GM23338 (cell line): ENCODE data around the gene GPR183. TPM values are rescaled to one million over a fixed set of nuclear protein-coding genes. Genes with fewer than 3 reads are reported as not detected.

ENCODE experiments used
- ATAC-seq: fragments of 200-7000 bp; cut with Tn5 transposase; 3 replicates; pipeline ENCODE4 v1.9.1; 2020
- DNase-seq: peaks from one replicate; pipeline ENCODE4 v3.0.0-alpha.2; 2015; ENCODE audit warnings: low spot score
- H2AFZ ChIP-seq: fragments of 200-600 bp; sonication (generic); 2 replicates; pipeline ENCODE4 v1.8.0; 2016; ENCODE audit warnings: antibody characterized with exemption, mild to moderate bottlenecking, moderate library complexity
- H3F3A ChIP-seq: fragments of 200-600 bp; sonication (generic); replicated peaks from 2 replicates; pipeline ENCODE4 v1.8.0; 2017; ENCODE audit warnings: antibody characterized with exemption, mixed run types, low read depth
- H3K27ac ChIP-seq: fragments of 200-600 bp; sonication (generic); 2 replicates; pipeline ENCODE4 v1.6.1; 2016; ENCODE audit warnings: low read depth
- H3K27me3 ChIP-seq: fragments of 200-600 bp; sonication (generic); 2 replicates; pipeline ENCODE4 v1.8.0; 2016; ENCODE audit warnings: mild to moderate bottlenecking, mixed run types, moderate library complexity; ENCODE audit not compliant: insufficient read depth
- H3K36me3 ChIP-seq: fragments of 200-600 bp; sonication (generic); 2 replicates; pipeline ENCODE4 v1.8.0; 2016; ENCODE audit warnings: mild to moderate bottlenecking; ENCODE audit not compliant: insufficient read depth
- H3K4me1 ChIP-seq: fragments of 200-600 bp; sonication (generic); 2 replicates; pipeline ENCODE4 v1.8.0; 2016; ENCODE audit warnings: mild to moderate bottlenecking, moderate library complexity; ENCODE audit not compliant: insufficient read depth
- H3K4me2 ChIP-seq: fragments of 200-600 bp; sonication (generic); 2 replicates; pipeline ENCODE4 v1.7.1; 2017; ENCODE audit warnings: mixed run types
- H3K4me3 ChIP-seq: fragments of 200-600 bp; sonication (generic); 2 replicates; pipeline ENCODE4 v1.6.1; 2016; ENCODE audit warnings: mixed run types
- H3K79me2 ChIP-seq: fragments of 200-600 bp; sonication (generic); replicated peaks from 2 replicates; pipeline ENCODE4 v1.8.0; 2017; ENCODE audit warnings: mild to moderate bottlenecking; ENCODE audit not compliant: insufficient read depth
- H3K9me2 ChIP-seq: fragments of 200-600 bp; sonication (generic); 2 replicates; pipeline ENCODE4 v1.8.0; 2017; ENCODE audit not compliant: insufficient read depth
- H4K20me1 ChIP-seq: fragments of 200-600 bp; sonication (generic); replicated peaks from 2 replicates; pipeline ENCODE4 v1.8.0; 2017; ENCODE audit warnings: mild to moderate bottlenecking; ENCODE audit not compliant: insufficient read depth
- H3K27ac Mint-ChIP-seq: 2 replicates; pipeline ENCODE4 v1.8.0; 2020; ENCODE audit warnings: inconsistent platforms, mild to moderate bottlenecking, moderate library complexity, mixed read lengths
- H3K27me3 Mint-ChIP-seq: 3 replicates; pipeline ENCODE4 v1.8.0; 2022; ENCODE audit warnings: low read depth, mild to moderate bottlenecking, moderate library complexity, mixed read lengths, inconsistent platforms; ENCODE audit not compliant: insufficient read depth, poor library complexity
- H3K36me3 Mint-ChIP-seq: 3 replicates; pipeline ENCODE4 v1.8.0; 2021; ENCODE audit warnings: low read depth, mild to moderate bottlenecking, inconsistent platforms, moderate library complexity, mixed read lengths
- H3K4me1 Mint-ChIP-seq: 3 replicates; pipeline ENCODE4 v1.8.0; 2020; ENCODE audit warnings: mild to moderate bottlenecking, inconsistent platforms, mixed read lengths
- H3K4me3 Mint-ChIP-seq: 3 replicates; pipeline ENCODE4 v1.8.0; 2021; ENCODE audit warnings: moderate library complexity, mild to moderate bottlenecking, inconsistent platforms, mixed read lengths
- H3K9me3 Mint-ChIP-seq: 3 replicates; pipeline ENCODE4 v1.8.0; 2020; ENCODE audit warnings: moderate library complexity, mild to moderate bottlenecking, inconsistent platforms, mixed read lengths
- CREB1 ChIP-seq: fragments of 250-450 bp; sonication (Bioruptor Pico); IDR thresholded peaks from 2 replicates; pipeline ENCODE4 v1.5.0; 2020; ENCODE audit warnings: low read depth, mild to moderate bottlenecking, moderate library complexity
- CTCF ChIP-seq, 2 experiments: fragments of 200-600 bp in 1 of 2; sonication (generic) in 1 of 2; conservative IDR thresholded peaks; 2 replicates each; pipeline versions ENCODE4 v1.5.1 to v1.6.1; 2016 to 2017; ENCODE audit warnings: antibody characterized with exemption in 2 of 2, low read depth in 2 of 2, mild to moderate bottlenecking in 2 of 2, moderate library complexity in 1 of 2
- ETS1 ChIP-seq: IDR thresholded peaks from 2 replicates; pipeline ENCODE4 v1.6.1; 2016; ENCODE audit warnings: antibody characterized with exemption
- EZH2 ChIP-seq: fragments of 200-600 bp; sonication (generic); IDR thresholded peaks from one replicate; pipeline ENCODE4 v1.8.0; 2017; ENCODE audit warnings: antibody characterized with exemption, mild to moderate bottlenecking, low read depth; ENCODE audit not compliant: unreplicated experiment
- EZH2phosphoT487 ChIP-seq: fragments of 200-600 bp; sonication (generic); IDR thresholded peaks from one replicate; pipeline ENCODE4 v1.8.1; 2018; ENCODE audit warnings: antibody characterized with exemption; ENCODE audit not compliant: unreplicated experiment
- JUNB ChIP-seq: IDR thresholded peaks from one replicate; pipeline ENCODE4 v1.6.1; 2016; ENCODE audit warnings: antibody characterized with exemption; ENCODE audit not compliant: unreplicated experiment
- NANOG ChIP-seq: IDR thresholded peaks from 2 replicates; pipeline ENCODE4 v1.6.1; 2016; ENCODE audit warnings: antibody characterized with exemption, borderline replicate concordance
- POLR2AphosphoS5 ChIP-seq: IDR thresholded peaks from 2 replicates; pipeline ENCODE4 v1.6.1; 2016; ENCODE audit warnings: antibody characterized with exemption, low read depth
- REST ChIP-seq: IDR thresholded peaks from one replicate; pipeline ENCODE4 v1.6.1; 2018; ENCODE audit warnings: antibody characterized with exemption; ENCODE audit not compliant: unreplicated experiment
- STAT1 ChIP-seq: IDR thresholded peaks from one replicate; pipeline ENCODE4 v1.6.1; 2016; ENCODE audit warnings: antibody characterized with exemption; ENCODE audit not compliant: unreplicated experiment
- ZNF114 ChIP-seq: fragments of 250-450 bp; sonication (Bioruptor Pico); IDR thresholded peaks from 2 replicates; pipeline ENCODE4 v1.5.0; 2020; ENCODE audit warnings: mild to moderate bottlenecking, moderate library complexity
- ZNF331 ChIP-seq: fragments of 250-450 bp; sonication (Bioruptor Pico); IDR thresholded peaks from 2 replicates; pipeline ENCODE4 v1.5.0; 2020; ENCODE audit warnings: low read depth, mild to moderate bottlenecking, moderate library complexity
- ZNF462 ChIP-seq: fragments of 250-450 bp; sonication (Bioruptor Pico); IDR thresholded peaks from 2 replicates; pipeline ENCODE4 v1.5.0; 2020; ENCODE audit warnings: mild to moderate bottlenecking, moderate library complexity
- polyA plus RNA-seq: library from polyadenylated mRNA; unstranded; fragments of >200 nt; fragmentation: Nextera tagmentation; extraction: Ambion mirVana; gene quantifications from 2 replicates; pipeline ENCODE4 v1.2.1, GENCODE V29; 2016
- total RNA-seq: library from RNA; depleted of rRNA; stranded (reverse); fragments of >200 nt; shearing (Covaris generic); gene quantifications from 2 replicates; pipeline ENCODE4 v1.2.3, GENCODE V29; 2014

The GPR183 gene
- total and polyA plus RNA-seq, 2 experiments from 2014 or later: 0.78 TPM; not detected in 1

GRCh38 chr13:99294198-99294597, 13.0 kb downstream of the GPR183 start:
- Histone ChIP-seq H3K79me2 (0 out of 2 replicates have a peak, but pooled peaks cover 3% of the 10 kb centered on the region), H3K4me1 (no peaks in the 10 kb centered on the region), H3K36me3 (no peaks in the 10 kb centered on the region), H3K27me3 (no peaks in the 10 kb centered on the region), H3K4me3 (no peak overlapping the region), H2AFZ (no peak overlapping the region), H4K20me1 (peaks cover 6% of the 10 kb centered on the region; the same call in 1 of the 2 replicates), H3K27ac (no peak overlapping the region), H3K9me2 (no peaks in the 10 kb centered on the region), H3K4me2 (no peak overlapping the region), H3F3A (no peaks in the 10 kb centered on the region)
- ATAC-seq (no peak), DNase-seq (no peak)
- Mint-ChIP-seq H3K4me3 (no peak overlapping the region), H3K27ac (no peak overlapping the region), H3K27me3 (no peaks in the 10 kb centered on the region), H3K9me3 (no peaks in the 10 kb centered on the region), H3K4me1 (peaks cover 3% of the 10 kb centered on the region), H3K36me3 (no peaks in the 10 kb centered on the region)
- TF ChIP-seq CREB1 (CRISPR knock-in tag): no peak
- no peak for TF ChIP-seq POLR2AphosphoS5
- no peak for TF ChIP-seq ZNF114 (CRISPR knock-in tag)
- TF ChIP-seq REST: no peak
- no peak for TF ChIP-seq STAT1
- no peak for TF ChIP-seq NANOG
- TF ChIP-seq ZNF331 (CRISPR knock-in tag): no peak
- no peak for TF ChIP-seq ZNF462 (CRISPR knock-in tag)
- no peak for TF ChIP-seq EZH2phosphoT487
- no peak for TF ChIP-seq JUNB
- TF ChIP-seq ETS1: no peak
- no peak for TF ChIP-seq EZH2
- TF ChIP-seq CTCF (conservative IDR thresholded peaks at IDR 0.05; ENCODE audit: low read depth in 2 of 2): no peak
